GM12878 (cell line): Measurements from ENCODE around the gene CLEC12A. TPM values are rescaled to one million over a fixed set of nuclear protein-coding genes. Genes with fewer than 3 reads are reported as not detected.

Experiments used
- ATAC-seq: fragments of 200-7000 bp; cut with Tn5 transposase; 3 replicates; pipeline ENCODE4 v1.9.1; 2020; ENCODE audit warnings: mild to moderate bottlenecking, moderate library complexity
- BruUV-seq: library from RNA; stranded (reverse); fragments of 400-500 nt; replicated peaks from 2 replicates; lab custom pipeline; 2021; lab: Mats Ljungman, UMichigan
- CTCF ChIA-PET: fragments of 300-600 bp; sonication (Branson Sonifier 250); formaldehyde crosslinking; extraction: SDS; loops from one replicate; lab custom pipeline; 2021; ENCODE audit warnings: inconsistent platforms; lab: Yijun Ruan, JAX
- POLR2A ChIA-PET: fragments of 350-600 bp; formaldehyde crosslinking; extraction: SDS; loops from one replicate; lab custom pipeline; 2021; ENCODE audit warnings: inconsistent platforms; lab: Charles Lee
- RAD21 ChIA-PET: fragments of 300-600 bp; sonication (Branson Sonifier 250); formaldehyde crosslinking; loops from one replicate; lab custom pipeline; 2023; ENCODE audit warnings: antibody characterized with exemption; ENCODE audit not compliant: unreplicated experiment; lab: Charles Lee
- SMC1A ChIA-PET: fragments of 300-600 bp; sonication (Branson Sonifier 250); formaldehyde crosslinking; loops from one replicate; lab custom pipeline; 2023; ENCODE audit not compliant: unreplicated experiment, uncharacterized antibody; lab: Charles Lee
- DNase-seq: peaks from one replicate; pipeline ENCODE4 v3.0.0-alpha.2; 2011; ENCODE audit warnings: low read depth, low spot score
- FAIRE-seq: peaks from 3 replicates; lab custom pipeline; 2011; peaks lifted over from hg19 to GRCh38; lab: Jason Lieb, UNC
- H2AFZ ChIP-seq: 2 replicates; pipeline ENCODE4 v1.6.0; 2011; ENCODE audit warnings: low read depth, low read length, control low read depth; ENCODE audit not compliant: control insufficient read depth
- H3K27ac ChIP-seq: 2 replicates; pipeline ENCODE4 v1.5.1; 2011; ENCODE audit warnings: control low read depth; ENCODE audit not compliant: control insufficient read depth, insufficient read depth
- H3K27me3 ChIP-seq, 2 experiments: replicated peaks in 1 of 2; 2 replicates each; pipeline versions ENCODE4 v1.6.0 to v1.6.1; 2011; ENCODE audit warnings: low read length in 1 of 2; ENCODE audit not compliant: control insufficient read depth in 2 of 2, insufficient read depth in 2 of 2
- H3K36me3 ChIP-seq, 2 experiments: 2 replicates each; pipeline ENCODE4 v1.5.1; 2011; ENCODE audit warnings: low read length in 1 of 2; ENCODE audit not compliant: control insufficient read depth in 2 of 2, insufficient read depth in 2 of 2
- H3K4me1 ChIP-seq: 2 replicates; pipeline ENCODE4 v1.6.1; 2011; ENCODE audit warnings: mild to moderate bottlenecking, low read length, moderate library complexity, mixed read lengths; ENCODE audit not compliant: control insufficient read depth, insufficient read depth
- H3K4me2 ChIP-seq: 2 replicates; pipeline ENCODE4 v1.6.0; 2011; ENCODE audit warnings: control low read depth; ENCODE audit not compliant: control insufficient read depth, insufficient read depth
- H3K4me3 ChIP-seq: fragments of 200-600 bp; sonication (generic); 2 replicates; pipeline ENCODE4 v1.5.1; 2016
- H3K79me2 ChIP-seq: 2 replicates; pipeline ENCODE4 v1.6.0; 2011; ENCODE audit warnings: low read length; ENCODE audit not compliant: control insufficient read depth, insufficient read depth
- H3K9ac ChIP-seq: 2 replicates; pipeline ENCODE4 v1.8.0; 2011; ENCODE audit warnings: low read length, control low read depth, mixed read lengths; ENCODE audit not compliant: control insufficient read depth, insufficient read depth
- H3K9me3 ChIP-seq: replicated peaks from 3 replicates; pipeline ENCODE4 v1.5.1; 2011; ENCODE audit warnings: mild to moderate bottlenecking, low read length; ENCODE audit not compliant: control insufficient read depth, insufficient read depth
- H4K20me1 ChIP-seq: 2 replicates; pipeline ENCODE4 v1.6.0; 2011; ENCODE audit not compliant: control insufficient read depth, insufficient read depth
- CBFB ChIP-seq: IDR thresholded peaks from 2 replicates; pipeline ENCODE4 v1.6.1; 2016; ENCODE audit warnings: antibody characterized with exemption, low read depth
- CEBPB ChIP-seq, 2 experiments: fragments of 150-350 bp in 1 of 2; IDR thresholded peaks; 2 replicates each; pipeline ENCODE4 v1.6.1; 2012 to 2014; ENCODE audit warnings: low read depth in 2 of 2, low read length in 2 of 2, borderline replicate concordance in 1 of 2, inconsistent platforms in 1 of 2
- ESRRA ChIP-seq: IDR thresholded peaks from 2 replicates; pipeline ENCODE4 v1.6.1; 2012; ENCODE audit warnings: mild to moderate bottlenecking, low read length, improper control_type of control experiment
- HDAC2 ChIP-seq: fragments of 200-600 bp; sonication (generic); IDR thresholded peaks from 2 replicates; pipeline ENCODE4 v1.6.1; 2017
- JUND ChIP-seq: IDR thresholded peaks from 2 replicates; pipeline ENCODE4 v1.6.1; 2012; ENCODE audit warnings: low read depth, mild to moderate bottlenecking, low read length, improper control_type of control experiment, moderate library complexity
- MTA3 ChIP-seq: IDR thresholded peaks from 2 replicates; pipeline ENCODE4 v1.6.1; 2012; ENCODE audit warnings: low read length, inconsistent platforms, borderline replicate concordance
- NFYA ChIP-seq: IDR thresholded peaks from 2 replicates; pipeline ENCODE4 v1.6.1; 2011; ENCODE audit warnings: low read depth, mild to moderate bottlenecking, low read length, improper control_type of control experiment, borderline replicate concordance
- NR2C1 ChIP-seq: fragments of 450-650 bp; IDR thresholded peaks from 2 replicates; pipeline ENCODE4 v1.6.1; 2017; ENCODE audit warnings: antibody characterized with exemption, mild to moderate bottlenecking, moderate library complexity
- SMC3 ChIP-seq: IDR thresholded peaks from 2 replicates; pipeline ENCODE4 v1.6.1; 2011; ENCODE audit warnings: low read length, improper control_type of control experiment, borderline replicate concordance
- TCF7 ChIP-seq: IDR thresholded peaks from 2 replicates; pipeline ENCODE4 v1.6.1; 2014; ENCODE audit warnings: antibody characterized with exemption, borderline replicate concordance
- ZNF24 ChIP-seq: fragments of 450-650 bp; IDR thresholded peaks from 2 replicates; pipeline ENCODE4 v1.6.1; 2017; ENCODE audit warnings: antibody characterized with exemption, mild to moderate bottlenecking
- WGBS: methylation state at CpG from one replicate; pipeline ENCODE4 v1.1.6; 2016; ENCODE audit warnings: low lambda C conversion rate; ENCODE audit not compliant: insufficient replicate concordance, insufficient coverage; ENCODE audit errors: missing lambda C conversion rate; 5-methylcytosine and 5-hydroxymethylcytosine counted together
- in situ Hi-C: fragments of 300-500 bp; cut with MboI; formaldehyde crosslinking; loops from 9 replicates; pipeline ENCODE4 v1.14.3; 2018; ENCODE audit warnings: mixed read lengths
- intact Hi-C: fragments of 100-400 bp; cut with micrococcal nuclease; formaldehyde crosslinking; loops from one replicate; pipeline ENCODE4 v1.14.2; 2022; ENCODE audit not compliant: unreplicated experiment
- polyA plus RNA-seq, 11 experiments: library from polyadenylated mRNA; depleted of rRNA in 4 of 11; unstranded in 6 of 11; stranded (reverse) in 5 of 11; fragments of >200 nt; fragmentation: Nextera tagmentation in 4 of 11; fragmentation: Illumina TruSeq in 1 of 11; extraction: Ambion mirVana in 4 of 11; extraction: Trizol in 1 of 11; gene quantifications; 1 replicate in 1 of 11; 2 replicates in 10 of 11; pipeline versions ENCODE4 v1.2.1 to v1.2.3, GENCODE V29; 2011 to 2016; ENCODE audit warnings: inconsistent platforms in 2 of 11, missing spikeins in 2 of 11, low read depth in 1 of 11
- total RNA-seq, 4 experiments: library from RNA; depleted of rRNA in 3 of 4; stranded (reverse); fragments of >200 nt in 3 of 4; fragmentation: Illumina TruSeq in 1 of 4; extraction: Trizol in 1 of 4; gene quantifications; 2 replicates each; pipeline versions ENCODE4 v1.2.1 to v1.2.3, GENCODE V29; 2013 to 2021
- TF ChIP-seq, protein P1 (sequence below): fragments of 450-650 bp; conservative IDR thresholded peaks from 2 replicates; pipeline ENCODE4 v1.6.1; 2017; ENCODE audit warnings: mild to moderate bottlenecking, moderate library complexity
- TF ChIP-seq, protein P2 (sequence below), 3 experiments: IDR thresholded peaks in 2 of 3; conservative IDR thresholded peaks in 1 of 3; 2 replicates each; pipeline ENCODE4 v1.5.1; 2011; ENCODE audit warnings: low read depth in 3 of 3, low read length in 3 of 3, mild to moderate bottlenecking in 3 of 3, control low read depth in 2 of 3, moderate library complexity in 2 of 3, inconsistent platforms in 1 of 3, mixed read lengths in 1 of 3; ENCODE audit not compliant: control insufficient read depth in 2 of 3, insufficient read depth in 1 of 3; ENCODE audit errors: extremely low read depth in 1 of 3

Gene CLEC12A
- total and polyA plus RNA-seq, 10 of the 15 experiments (the other 5 are each of a cell fraction or from before 2014, with no cell fraction given), result 0.07 to 0.21 TPM; not detected in 8

DNA sequence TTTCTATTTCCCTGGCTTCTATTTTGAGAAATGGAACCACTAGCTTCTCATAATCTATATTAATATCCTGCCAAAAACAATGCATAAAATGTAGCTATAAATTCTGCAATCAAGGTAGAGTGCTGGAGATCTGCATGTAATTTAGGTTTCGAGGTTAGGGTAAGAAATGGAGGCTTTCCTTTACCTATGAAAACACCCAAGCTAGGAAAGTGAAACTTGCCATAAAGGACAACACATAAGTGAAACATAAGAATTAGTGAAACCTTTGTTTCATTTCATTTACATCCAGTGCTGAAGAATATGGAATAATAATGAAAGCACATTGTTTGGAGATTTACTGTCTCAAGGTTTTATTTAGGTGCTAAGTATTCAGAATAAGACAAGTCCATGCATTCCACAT, 48.8 kb upstream of the CLEC12A start:
- ChIA-PET SMC1A (interaction anchor here (1.1 to 1.4 kb wide), 3 partner anchors 21 to 173 kb away, joined by 3 to 5 read pairs (median 5); no protein-coding TSS in a partner anchor), POLR2A (no interaction called here), CTCF (interaction anchor here (0.8 to 3.1 kb wide), 7 partner anchors 14 to 175 kb away, joined by 3 to 15 read pairs (median 3); no protein-coding TSS in a partner anchor), RAD21 (interaction anchor here (1.4 kb wide), 1 partner anchor 172 kb away, joined by 4 read pairs; no protein-coding TSS in a partner anchor)
- no peak for FAIRE-seq
- in situ Hi-C loops (no loop called here), intact Hi-C loops (no loop called here)
- no peak overlapping the region for H3K27ac ChIP-seq
- H4K20me1 ChIP-seq, result no peaks in the 10 kb centered on the region
- H3K4me3 ChIP-seq, result no peak overlapping the region
- H3K4me2 ChIP-seq, result no peak overlapping the region
- BruUV-seq, result no TSS peak
- H2AFZ ChIP-seq, result no peak overlapping the region
- H3K79me2 ChIP-seq, result no peaks in the 10 kb centered on the region
- no peaks in the 10 kb centered on the region for H3K9me3 ChIP-seq
- ATAC-seq, result no peak
- peaks cover 0 to 2% of the 10 kb centered on the region in 2 experiments; a peak in 2 of 4 replicates for H3K27me3 ChIP-seq
- no peak for DNase-seq
- WGBS, result 25% methylated on average over 1 of the region's 1 CpG
- no peaks in the 10 kb centered on the region for H3K36me3 ChIP-seq
- TF ChIP-seq, protein P1, sequence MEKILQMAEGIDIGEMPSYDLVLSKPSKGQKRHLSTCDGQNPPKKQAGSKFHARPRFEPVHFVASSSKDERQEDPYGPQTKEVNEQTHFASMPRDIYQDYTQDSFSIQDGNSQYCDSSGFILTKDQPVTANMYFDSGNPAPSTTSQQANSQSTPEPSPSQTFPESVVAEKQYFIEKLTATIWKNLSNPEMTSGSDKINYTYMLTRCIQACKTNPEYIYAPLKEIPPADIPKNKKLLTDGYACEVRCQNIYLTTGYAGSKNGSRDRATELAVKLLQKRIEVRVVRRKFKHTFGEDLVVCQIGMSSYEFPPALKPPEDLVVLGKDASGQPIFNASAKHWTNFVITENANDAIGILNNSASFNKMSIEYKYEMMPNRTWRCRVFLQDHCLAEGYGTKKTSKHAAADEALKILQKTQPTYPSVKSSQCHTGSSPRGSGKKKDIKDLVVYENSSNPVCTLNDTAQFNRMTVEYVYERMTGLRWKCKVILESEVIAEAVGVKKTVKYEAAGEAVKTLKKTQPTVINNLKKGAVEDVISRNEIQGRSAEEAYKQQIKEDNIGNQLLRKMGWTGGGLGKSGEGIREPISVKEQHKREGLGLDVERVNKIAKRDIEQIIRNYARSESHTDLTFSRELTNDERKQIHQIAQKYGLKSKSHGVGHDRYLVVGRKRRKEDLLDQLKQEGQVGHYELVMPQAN, result no peak
- TF ChIP-seq NR2C1 (no peak), MTA3 (no peak), NFYA (no peak), CBFB (no peak), SMC3 (no peak), JUND (no peak), TCF7 (no peak), ESRRA (no peak), CEBPB (IDR thresholded peaks at IDR 0.05; ENCODE audit: borderline replicate concordance in 1 of 2, low read depth in 2 of 2, low read length in 2 of 2) (no peak), HDAC2 (no peak), ZNF24 (no peak)
- TF ChIP-seq, protein P2, sequence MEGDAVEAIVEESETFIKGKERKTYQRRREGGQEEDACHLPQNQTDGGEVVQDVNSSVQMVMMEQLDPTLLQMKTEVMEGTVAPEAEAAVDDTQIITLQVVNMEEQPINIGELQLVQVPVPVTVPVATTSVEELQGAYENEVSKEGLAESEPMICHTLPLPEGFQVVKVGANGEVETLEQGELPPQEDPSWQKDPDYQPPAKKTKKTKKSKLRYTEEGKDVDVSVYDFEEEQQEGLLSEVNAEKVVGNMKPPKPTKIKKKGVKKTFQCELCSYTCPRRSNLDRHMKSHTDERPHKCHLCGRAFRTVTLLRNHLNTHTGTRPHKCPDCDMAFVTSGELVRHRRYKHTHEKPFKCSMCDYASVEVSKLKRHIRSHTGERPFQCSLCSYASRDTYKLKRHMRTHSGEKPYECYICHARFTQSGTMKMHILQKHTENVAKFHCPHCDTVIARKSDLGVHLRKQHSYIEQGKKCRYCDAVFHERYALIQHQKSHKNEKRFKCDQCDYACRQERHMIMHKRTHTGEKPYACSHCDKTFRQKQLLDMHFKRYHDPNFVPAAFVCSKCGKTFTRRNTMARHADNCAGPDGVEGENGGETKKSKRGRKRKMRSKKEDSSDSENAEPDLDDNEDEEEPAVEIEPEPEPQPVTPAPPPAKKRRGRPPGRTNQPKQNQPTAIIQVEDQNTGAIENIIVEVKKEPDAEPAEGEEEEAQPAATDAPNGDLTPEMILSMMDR (IDR thresholded peaks at IDR 0.05 in 2 of 3, conservative IDR thresholded peaks at IDR 0.05 in 1 of 3; ENCODE audit: control insufficient read depth in 2 of 3, extremely low read depth in 1 of 3, insufficient read depth in 1 of 3, low read depth in 3 of 3, low read length in 3 of 3), result no peak
- H3K4me1 ChIP-seq, result no peaks in the 10 kb centered on the region
- H3K9ac ChIP-seq, result no peak overlapping the region
